NCI-H2196 treated with DMSO at 0.1 percent for 48 hours (cell line): ENCODE data around the gene COPG1.
A peak's percentile ranks its signal among the peaks of the same experiment; 100 is the strongest.

ENCODE experiments used
- DNase-seq: peaks from one replicate; lab custom pipeline; 2025; ENCODE audit not compliant: unreplicated experiment; lab: John Stamatoyannopoulos, UW

COPG1 gene

DNA sequence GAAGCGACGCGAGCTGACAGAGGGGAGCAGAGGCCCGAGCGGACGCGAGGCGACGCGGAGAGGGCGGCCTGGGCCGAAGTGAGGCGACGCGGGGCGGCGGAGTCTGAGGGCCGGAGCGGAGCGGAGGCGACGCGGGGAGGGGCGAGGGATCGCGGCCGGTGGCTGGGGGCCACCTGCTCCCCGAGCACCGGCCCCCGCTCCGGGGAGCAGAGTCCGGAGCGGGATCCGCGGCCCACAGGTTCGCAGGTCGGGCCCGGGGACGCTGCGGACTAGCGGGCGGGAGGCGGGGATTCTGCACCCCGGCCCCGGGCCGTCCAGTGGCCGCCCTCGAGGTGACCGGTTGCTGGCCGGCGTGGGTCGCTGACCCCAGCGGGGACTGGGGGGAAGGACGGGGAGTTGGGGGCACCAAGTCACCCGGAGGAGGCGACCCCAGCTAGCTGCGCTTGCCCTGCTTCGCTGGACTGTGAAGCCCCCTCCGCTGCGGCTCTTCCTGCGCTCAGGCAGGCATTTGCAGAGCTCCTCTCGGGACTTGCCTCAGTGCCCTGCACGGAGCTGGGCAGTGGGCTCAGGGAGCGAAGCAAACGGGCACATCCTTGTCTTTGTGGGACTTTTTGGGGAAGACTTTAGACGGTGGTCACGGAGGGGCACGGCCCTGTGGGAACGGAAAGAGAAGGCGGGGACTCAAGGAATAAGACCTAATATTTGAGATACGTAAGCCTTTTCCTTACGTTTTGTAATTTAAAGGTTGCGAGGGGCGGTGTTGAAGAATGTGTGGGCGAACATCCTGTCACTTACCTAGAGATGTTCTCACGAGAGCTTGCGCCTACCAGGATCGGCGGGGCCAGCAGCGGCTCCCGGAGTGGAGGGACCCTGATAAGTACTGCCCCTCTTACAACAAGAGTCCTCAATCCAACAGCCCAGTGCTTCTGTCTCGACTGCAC lies 29.8 kb downstream of the COPG1 start:
- no peak for DNase-seq

DNA sequence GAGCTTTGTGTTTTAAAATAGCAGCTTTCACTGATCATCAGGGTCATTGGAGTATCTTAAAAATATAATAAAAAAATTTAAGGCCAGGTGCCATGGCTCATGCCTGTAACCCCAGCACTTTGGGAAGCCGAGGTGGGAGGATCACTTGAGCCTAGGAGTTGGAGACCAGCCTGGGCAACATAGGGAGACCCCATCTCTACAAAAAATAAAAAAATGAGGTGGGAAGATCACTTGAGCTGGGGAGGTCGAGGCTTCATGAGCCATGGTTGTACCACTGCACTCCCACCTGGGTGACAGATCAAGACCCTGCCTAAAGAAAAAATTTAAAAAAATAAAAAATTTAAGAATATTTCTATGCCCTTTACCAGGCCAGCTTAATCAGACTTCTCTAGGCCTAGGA lies 30.8 kb downstream of the COPG1 start:
- DNase-seq, result no peak

DNA sequence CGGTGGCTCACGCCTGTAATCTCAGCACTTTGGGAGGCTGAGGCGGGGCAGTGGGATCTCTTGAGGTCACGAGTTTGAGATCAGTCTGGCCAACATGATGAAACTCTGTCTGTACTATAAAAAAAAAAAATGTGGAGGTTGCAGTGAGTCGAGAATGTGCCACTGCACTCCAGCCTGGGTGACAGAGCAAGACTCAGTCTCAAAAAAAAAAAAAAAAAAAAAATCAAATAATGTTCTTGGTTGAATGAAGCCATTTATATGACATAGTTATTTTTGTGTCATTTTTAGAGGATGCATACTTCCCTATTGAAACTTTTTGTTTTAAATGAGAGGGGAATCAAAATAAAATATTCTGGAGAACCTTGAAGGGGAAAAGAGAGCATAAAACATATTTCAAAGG lies 32.3 kb downstream of the COPG1 start:
- no peak for DNase-seq

DNA sequence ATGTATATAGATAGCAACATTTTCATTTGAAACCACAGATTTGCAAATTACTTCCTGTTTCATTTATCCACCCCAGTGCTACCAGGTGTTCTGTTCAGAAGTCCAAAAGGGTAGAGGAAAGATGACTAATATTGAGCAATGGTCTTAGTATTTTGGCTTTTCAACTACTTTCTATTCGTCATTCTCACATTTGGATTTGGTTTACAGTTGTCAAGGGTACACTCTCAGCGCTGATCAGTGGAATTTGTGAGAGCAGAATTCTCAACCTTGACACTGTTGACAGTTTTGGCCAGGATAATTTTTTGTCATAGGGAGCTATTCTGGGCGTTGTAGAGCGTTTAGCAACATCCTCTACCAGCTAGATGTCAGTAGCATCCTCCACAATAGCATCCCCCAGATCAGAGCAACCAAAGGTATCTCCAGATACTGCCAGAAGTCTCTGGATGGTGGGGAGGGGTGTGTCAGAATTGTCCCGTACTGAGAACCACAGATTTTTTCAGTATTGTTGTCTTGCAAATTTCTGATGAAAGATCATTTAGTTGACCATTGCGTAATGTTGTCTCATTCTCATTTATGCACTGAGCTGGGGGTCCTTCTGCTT lies 33.4 kb downstream of the COPG1 start:
- DNase-seq, result no peak

DNA sequence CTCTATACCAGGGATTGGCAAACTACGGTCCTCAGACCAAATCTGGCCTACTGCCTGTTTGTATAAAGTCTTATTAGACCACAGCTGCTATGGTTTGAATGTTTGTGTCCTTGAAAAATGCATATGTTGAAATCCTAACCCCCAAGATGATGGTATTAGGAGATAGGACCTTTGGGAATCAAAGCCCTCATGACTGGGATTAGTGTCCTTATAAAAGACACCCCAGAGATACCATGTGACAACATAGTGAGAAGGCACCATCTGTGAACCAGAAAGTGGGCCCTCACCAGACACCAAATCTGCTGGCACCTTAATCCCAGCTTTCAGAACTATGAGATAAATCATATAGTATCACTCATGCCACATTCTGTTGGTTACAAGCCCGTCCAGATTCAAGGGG lies 36.7 kb downstream of the COPG1 start:
- no peak for DNase-seq

DNA sequence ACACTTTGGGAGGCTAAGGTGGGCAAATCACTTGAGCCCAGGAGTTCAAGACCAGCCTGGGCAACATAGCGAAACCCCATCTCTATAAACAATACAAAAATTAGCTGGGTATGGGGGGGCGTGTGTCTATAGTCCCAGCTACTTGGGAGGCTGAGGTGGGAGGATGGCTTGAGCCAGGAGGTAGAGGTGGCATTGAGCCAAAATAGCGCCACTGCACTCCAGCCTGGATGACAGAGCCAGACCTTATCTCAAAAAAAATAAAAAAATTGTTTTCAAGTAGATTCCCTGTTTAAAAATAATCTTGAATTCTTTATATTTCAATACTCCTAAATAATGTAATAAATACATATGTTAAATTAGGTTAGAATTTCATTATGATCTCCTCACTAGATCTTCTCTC lies 39.0 kb downstream of the COPG1 start:
- no peak for DNase-seq

DNA sequence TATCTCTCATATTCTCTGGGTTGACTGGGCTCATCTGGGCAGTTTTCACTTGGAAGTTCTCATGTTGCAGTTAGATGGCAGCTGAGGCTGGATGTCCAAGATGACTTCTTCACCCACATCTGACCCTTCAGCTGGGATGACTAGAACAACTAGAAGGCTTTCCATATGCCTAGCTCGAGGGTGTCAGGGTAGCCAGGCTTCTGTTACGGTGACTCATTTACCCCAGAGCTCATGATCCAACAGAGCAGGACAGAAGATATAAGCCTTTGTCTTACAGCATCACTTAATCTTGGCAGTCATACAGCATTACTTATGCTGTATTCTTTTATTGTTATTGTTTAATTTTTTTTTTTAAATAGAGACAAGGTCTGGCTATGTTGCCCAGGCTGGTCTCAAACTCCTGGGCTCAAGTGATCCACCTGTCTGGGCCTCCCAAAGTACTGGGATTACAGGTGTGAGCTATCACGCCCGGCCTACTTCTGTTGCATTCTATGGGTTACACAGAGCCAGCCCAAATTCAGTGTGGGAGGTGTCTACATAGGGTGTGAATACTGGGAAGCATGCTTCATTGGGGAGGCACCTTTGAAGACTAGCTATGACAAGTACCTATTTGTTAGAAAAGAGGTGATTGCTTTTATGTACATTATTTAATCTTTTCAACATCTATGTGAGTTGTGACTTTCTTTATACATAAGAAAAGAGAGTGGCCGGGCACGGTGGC lies 40.0 kb downstream of the COPG1 start:
- no peak for DNase-seq

DNA sequence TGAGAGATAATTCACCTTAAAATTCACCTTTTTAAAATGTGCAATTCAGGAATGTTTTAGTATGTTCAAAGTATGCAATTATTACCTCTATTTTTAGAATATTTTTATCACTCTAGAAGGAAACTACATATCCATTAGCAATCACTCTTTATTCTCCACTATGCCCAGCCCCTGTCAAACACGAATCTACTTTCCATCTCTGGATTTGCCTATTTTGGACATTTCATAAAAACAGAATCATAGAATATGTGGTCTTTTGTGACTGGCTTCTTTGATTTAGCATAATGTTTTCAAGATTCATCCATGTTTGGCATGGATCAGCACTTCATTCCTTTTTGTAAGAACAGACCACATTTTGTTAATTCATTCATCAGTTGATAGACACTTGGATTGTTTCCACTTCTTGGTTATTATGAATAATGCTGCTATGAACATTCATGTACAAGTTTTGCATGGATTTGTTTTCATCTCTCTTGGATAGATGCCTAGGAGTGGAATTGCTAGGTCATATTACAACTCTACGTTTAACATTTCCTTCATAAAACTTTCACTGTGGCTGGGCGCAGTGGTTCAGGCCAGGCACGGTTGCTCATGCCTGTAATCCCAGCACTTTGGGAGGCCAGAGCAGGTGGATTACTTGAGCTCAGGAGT lies 42.0 kb downstream of the COPG1 start:
- no peak for DNase-seq

DNA sequence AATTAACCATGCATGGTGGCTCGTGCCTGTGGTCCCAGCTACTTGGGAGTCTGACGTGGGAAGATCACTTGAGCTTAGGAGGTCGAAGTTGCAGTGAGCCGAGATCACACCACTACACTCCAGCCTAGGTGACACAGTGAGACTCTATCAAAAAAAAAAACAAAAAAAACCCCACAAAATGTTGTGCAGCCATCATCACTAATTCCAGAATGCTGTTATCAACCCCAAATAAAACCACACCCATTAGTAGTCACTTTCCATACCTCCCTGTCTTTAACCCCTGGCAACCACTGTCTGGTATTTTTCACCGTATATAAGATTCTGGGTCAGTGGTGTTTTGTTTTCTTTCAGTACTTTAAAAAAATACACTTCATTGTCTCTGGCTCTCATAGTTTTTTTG lies 45.9 kb downstream of the COPG1 start:
- no peak for DNase-seq

DNA sequence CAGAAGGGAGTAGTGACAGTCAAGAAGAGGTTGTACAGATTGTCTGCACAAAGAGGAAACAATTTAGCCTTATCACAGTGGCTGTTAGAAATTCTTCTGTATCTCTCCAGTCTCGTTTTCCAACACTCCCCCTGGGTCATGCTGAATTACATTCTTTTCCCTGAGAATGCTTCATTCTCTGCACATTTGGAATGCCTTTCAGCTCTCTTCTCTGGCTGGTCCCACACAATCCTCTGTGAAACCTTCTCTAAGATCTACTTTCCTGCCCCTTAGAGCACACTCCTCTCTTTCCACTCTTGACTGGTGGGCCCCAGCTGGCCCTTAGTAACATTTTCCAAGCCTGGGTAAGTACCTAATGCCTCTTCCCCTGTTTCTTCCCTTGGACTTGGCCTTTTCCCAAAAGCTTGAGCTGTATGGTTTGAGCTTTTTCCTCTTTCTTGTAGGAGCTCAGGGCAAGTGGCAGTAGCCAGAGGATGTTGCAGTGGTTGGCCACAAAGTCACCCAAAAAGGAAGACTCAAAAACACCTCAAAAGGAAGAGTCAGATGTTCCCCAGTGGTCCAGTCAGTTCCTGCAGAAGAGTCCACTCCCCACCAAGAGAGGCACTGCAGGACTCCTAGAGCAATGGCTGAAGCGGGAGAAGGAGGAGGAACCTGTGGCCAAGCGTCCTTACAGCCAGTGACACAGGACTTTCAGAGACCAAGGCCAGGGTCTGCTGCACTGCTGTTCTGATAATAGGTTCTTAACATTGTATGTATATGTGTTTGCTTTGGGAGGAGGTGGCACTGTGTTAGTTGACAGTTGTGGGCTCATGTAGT lies 54.9 kb downstream of the COPG1 start:
- no peak for DNase-seq

DNA sequence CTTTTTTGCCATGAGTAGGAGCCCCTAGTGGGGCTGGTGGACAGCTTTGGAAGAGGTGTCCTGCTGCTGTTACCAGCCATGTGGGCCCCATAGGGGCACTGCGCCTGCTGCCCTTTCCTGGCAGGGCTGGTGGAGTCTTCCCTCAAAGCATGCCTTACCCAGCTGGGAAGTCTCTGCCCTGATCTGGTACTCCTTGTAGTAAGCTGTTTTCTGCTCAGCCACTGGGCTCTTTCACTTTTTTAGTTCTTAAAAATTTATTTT lies 55.5 kb downstream of the COPG1 start:
- DNase-seq, result no peak

DNA sequence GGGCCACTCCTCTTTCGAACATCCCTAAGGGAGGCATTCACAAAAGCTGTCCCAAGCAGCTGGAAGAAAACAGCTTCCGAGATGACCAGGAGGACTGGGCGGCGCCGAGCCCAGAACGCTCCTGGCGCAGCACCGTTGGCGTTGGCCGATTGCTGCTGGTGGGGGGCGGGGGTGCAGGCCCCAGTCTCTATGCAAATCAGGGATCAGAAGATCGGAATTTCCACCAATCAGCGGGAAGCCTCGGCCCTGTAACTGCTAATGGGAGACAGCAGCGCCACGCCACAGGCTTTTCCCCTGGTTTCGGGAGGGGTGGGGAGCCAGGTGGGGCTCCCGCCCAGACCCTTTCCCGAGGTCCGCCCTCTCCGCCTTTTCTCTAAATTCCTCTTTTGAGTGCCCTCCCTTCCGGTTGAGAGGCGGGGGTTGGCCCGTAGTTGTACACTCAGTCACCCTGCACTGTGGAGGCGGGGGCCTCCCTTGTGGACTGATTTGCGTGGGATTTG lies 56.2 kb downstream of the COPG1 start:
- DNase-seq, result peak; percentile 100

DNA sequence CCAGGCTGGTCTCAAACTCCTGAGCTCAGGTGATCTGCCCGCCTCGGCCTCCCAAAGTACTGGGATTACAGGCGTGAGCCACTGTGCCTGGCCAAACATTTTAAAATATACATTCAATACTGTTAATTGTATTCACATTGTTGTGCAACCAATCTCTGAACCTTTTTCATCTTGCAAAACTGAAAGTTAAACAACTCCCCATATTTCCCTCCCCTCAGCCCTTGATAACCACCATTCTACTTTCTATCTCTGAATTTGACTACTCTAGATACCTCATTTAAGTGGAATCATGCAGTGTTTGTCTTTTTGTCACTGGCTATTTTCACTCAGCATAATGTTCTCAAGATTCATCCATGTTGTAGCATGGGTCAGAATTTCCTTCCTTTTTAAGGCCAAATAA lies 59.2 kb downstream of the COPG1 start:
- DNase-seq, result no peak

DNA sequence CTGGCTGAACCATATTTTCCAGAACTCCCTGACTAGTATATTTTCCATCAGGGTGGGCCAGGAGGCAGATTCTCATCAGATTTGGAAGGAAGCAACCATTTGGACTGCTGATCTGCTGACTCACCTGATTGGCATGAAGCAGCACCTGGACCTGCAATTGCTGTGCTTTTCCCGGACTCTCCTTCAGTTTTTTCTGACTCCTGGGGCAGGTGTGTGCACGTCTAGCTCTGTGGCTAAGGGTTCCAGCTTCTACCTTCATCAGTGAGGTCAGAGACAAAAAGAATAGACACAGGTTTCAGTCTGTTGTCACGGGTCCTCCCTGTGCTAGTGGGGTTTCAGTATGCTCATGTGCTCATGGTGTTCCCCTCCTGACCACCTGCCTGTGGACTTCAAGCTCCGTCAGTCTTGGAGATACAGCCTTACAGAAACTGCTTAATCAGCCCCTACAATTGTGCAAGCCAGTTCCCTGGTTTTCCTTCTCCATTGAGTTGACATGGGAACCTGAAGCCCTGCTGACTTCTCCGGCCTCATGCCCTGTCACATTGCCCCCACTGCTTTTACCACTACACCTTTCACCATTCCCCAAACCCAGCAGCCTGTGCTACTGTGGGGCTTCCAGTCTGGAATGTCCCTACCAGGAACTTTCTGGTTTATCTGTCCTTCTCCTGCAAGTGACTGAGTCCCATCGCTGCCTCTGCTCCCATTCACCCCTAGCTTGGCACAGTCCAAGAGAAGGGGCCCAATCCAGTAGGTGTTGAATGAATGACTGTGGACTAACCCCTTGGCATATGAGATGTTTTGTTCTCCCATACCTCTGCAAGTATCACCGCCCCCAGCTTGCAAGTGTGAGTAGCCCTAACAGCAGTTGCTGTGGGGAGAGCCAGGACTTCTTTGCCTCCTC lies 61.0 kb downstream of the COPG1 start:
- DNase-seq, result peak; percentile 72

DNA sequence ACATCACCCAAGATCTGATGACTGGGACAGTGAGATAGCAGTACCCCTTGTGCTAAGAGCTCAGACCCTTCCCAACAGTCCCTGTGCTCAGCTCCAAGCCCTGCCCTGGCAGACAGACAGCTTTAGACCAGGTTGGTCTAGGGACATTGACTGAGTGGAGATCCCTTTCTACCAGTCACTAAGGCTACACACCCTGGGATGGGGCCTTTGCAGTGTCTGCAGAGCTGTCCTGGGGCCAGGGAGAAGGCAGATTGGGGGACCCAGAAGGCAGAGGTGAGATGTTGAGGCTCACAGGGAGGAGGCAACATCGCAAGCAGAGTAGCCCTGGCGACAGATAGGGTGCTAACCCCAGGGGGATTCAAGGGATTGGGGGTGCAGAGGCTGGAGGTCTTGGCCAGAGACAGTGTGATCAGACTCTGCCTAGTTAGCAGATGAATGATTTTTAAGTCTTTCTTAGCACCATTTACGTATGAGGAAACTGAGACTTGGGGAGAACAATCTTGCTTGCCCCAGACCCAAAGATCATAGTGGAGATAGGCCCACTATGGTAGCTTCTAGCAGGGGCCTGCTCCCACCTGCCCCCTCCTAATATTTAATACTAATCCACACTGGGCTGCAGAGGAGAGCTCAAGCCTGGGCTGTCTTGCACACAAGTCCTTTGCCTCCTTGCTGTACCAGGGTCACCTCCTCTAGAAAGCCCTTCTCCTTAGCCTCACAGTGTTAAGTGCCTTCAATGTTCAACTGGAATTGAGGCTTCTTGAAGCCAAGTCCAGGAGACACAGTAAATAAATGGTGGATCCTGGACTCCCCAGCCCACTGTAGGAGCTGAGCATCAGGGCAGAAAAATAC lies 61.9 kb downstream of the COPG1 start:
- DNase-seq, result no peak

DNA sequence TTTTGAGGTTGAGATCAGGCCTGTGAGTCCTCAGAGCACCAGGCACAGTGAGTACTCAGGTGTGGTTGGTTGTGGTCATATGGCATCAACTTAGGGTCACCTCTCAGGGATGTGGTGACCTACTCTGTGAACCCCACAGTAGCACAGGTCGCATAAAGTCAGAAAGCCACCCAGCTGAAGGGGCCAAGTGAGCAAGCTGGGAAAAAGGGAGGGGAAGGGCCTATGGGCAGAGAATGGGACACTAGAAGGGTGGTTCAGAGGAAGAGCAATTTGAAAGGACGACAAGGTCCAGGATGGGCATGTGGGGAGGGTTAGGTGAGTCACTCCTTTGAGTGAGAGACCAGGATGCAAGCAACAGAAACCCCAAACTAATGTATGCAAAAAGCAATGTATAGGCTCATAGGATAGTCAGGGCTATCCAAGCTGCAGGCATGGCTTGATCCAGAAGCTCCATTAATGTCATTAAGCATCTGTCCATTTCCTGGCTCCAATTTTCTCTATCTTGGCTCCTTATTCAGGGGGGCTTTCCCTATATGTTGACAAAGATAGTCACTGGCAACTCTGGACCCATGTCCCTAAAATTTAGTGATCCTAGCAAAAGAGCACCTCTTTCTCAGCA lies 62.7 kb downstream of the COPG1 start:
- DNase-seq, result no peak

DNA sequence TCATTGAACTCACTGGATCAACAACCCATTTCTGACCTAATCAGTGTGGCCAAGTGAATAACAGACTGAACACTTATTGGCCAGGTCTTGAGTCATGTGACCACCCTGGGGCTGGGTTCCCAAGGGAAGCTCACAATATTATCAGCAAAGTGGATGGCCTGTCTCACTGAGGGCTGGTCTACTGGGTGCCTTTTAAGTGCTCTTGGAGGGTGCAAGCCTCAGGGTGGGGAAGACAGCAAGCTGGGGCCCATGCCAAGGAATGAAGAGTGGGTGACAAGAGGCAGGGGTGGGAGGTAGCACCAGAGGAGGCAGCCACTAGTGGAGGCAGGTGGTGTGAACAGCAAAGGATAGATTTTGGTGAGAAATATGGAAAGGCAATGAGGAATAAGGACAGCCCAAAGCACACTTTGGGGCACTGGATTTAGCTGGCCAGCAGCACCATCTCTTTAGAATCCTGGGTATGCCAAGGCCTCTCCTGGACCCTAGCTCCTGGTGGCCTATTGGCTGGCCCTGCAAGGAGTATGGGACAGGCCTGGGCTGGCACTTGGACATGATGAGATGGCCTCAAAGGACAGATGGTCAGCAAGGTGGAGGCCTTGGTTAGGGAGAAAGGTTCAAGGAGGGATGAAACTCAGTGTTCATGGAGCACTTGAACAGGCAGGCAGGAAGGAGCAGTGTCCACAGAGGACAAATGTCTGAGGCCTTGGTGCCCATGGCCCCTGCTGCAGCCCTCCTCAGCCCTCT lies 63.4 kb downstream of the COPG1 start:
- DNase-seq, result no peak

DNA sequence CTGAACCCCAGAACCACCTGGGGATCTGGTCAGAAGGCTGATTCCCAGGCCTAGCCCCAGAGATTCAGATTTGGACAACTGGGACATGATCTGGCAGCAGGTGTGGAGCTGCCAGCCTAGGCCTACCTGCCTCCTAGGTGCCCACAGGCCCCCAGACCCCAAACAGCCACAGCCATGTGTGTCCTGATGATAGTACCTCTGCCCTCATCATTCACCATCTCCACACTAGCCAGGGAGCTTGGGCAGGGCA lies 63.9 kb downstream of the COPG1 start:
- no peak for DNase-seq
